H1 (cell line): ENCODE data around the gene MED12L. TPM values are rescaled to one million over a fixed set of nuclear protein-coding genes. Genes with fewer than 3 reads are reported as not detected.

Experiments used
- CEBPB ChIP-seq: IDR thresholded peaks from 2 replicates; pipeline ENCODE4 v1.6.1; 2012; ENCODE audit warnings: low read depth, low read length
- polyA plus RNA-seq, 7 experiments: library from polyadenylated mRNA; depleted of rRNA in 3 of 7; stranded (reverse) in 5 of 7; unstranded in 2 of 7; fragments of >200 nt in 5 of 7; fragments of 200-250 nt in 2 of 7; gene quantifications; 1 replicate in 5 of 7; 2 replicates in 1 of 7; 4 replicates in 1 of 7; pipeline versions ENCODE4 v1.2.1 to v1.2.3, GENCODE V29; 2011 to 2013; ENCODE audit warnings: missing spikeins in 2 of 7, mixed read lengths in 2 of 7
- total RNA-seq: library from RNA; stranded (reverse); fragmentation: NEBNext Ultra II Directional; extraction: Animal tissue kit (Norgen Biotek cat#: 25700); gene quantifications from 2 replicates; pipeline ENCODE4 v1.2.1, GENCODE V29; 2021
- TF ChIP-seq, protein P1 (sequence below): IDR thresholded peaks from 2 replicates; pipeline ENCODE4 v1.6.1; 2011; ENCODE audit warnings: low read length, improper control_type of control experiment

The MED12L gene
- total and polyA plus RNA-seq, 2 of the 8 experiments (the other 6 are each of a cell fraction or from before 2014, with no cell fraction given) = 3.6 to 26.2 TPM

DNA sequence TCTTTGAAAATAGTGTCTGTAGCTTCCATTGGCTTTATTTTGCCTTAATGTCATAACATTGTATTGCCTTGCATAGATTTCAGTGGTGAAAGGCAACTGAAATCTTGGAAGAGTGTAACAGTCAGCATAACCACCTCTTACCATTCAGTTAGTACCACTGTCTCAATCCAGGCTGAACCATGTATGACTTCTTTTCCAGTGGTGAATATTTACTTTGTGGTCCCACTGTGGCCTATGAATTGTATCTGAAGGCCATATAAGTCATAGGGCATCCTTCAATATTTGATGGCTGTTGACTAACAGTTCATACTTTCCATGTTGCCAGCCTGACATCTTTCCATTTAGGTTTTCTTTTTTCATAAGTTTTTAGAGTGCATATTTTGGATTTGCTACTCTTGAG, 38.4 kb downstream of the MED12L start (continued):
- TF ChIP-seq CEBPB = no peak
- TF ChIP-seq, protein P1, sequence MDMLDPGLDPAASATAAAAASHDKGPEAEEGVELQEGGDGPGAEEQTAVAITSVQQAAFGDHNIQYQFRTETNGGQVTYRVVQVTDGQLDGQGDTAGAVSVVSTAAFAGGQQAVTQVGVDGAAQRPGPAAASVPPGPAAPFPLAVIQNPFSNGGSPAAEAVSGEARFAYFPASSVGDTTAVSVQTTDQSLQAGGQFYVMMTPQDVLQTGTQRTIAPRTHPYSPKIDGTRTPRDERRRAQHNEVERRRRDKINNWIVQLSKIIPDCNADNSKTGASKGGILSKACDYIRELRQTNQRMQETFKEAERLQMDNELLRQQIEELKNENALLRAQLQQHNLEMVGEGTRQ = no peak
- TF ChIP-seq, all 59 proteins: peak for 0
